ENCODE measurements around the gene EXOC3L4. TPM values are rescaled to one million over a fixed set of nuclear protein-coding genes. Genes with fewer than 3 reads are reported as not detected.
A peak's percentile ranks its signal among the peaks of the same experiment; 100 is the strongest.
"Not testable (repeated sequence)": the region's sequence is repeated elsewhere in the genome, so short reads cannot be mapped to it uniquely, and the experiment has no call there.

EXOC3L4 gene
- total RNA-seq: 3.3 TPM

GRCh38 chr14:103094406-103095209 lies at the start of gene EXOC3L4:
Gene EXOC3L4 (plus strand): TSS chr14:103094725. CDS start chr14:103100220, 5,495 bp downstream.
- DNase-seq (ENCODE audit: low spot score): no peak
- intact Hi-C loops (cut with DNase I): no loop called here
- peak; percentile 3 for ATAC-seq

- intact Hi-C loops (cut with DNase I): no loop called here
These were observed 49.1 kb upstream of the EXOC3L4 start for GRCh38 chr14:103045371-103045869.

GRCh38 chr14:103047453-103047852 lies 47.1 kb upstream of the EXOC3L4 start:
- intact Hi-C loops (cut with DNase I); DNase-seq (ENCODE audit: low spot score); ATAC-seq: not testable (repeated sequence)

More at GRCh38 chr14:103045371-103045869, 49.1 kb upstream of the EXOC3L4 start:
- ATAC-seq (no peak), DNase-seq (ENCODE audit: low spot score) (no peak)

GRCh38 chr14:103050935-103051334 lies 43.6 kb upstream of the EXOC3L4 start:
- intact Hi-C loops (cut with DNase I): no loop called here
- no peak for DNase-seq (ENCODE audit: low spot score)
- no peak for ATAC-seq

- intact Hi-C loops (cut with DNase I): no loop called here
- ATAC-seq: no peak
These were observed 42.1 kb upstream of the EXOC3L4 start for GRCh38 chr14:103052407-103052806.

DNA sequence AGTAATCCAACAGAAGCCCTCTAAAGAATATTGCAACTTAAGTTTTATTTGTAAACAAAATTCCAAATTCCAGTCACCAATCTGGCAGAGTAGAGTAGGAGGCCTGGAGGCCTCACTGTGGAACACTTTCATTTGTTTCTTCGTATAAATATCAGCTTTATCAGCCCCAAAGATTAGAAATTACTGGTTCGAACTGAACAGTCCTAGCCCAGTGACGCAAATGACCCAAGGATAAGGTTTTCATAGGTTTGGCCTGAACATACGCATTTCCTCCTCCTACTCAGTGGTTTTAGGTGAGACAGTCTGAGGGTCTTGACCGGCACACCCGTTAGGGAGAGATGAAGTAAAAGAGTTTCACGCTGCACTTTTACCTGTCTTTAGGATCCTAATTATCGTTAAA lies 38.8 kb upstream of the EXOC3L4 start:
- DNase-seq (ENCODE audit: low spot score) (no peak), ATAC-seq (no peak)
- intact Hi-C loops (cut with DNase I): no loop called here

More at GRCh38 chr14:103052407-103052806, 42.1 kb upstream of the EXOC3L4 start:
- DNase-seq (ENCODE audit: low spot score): peak; percentile 31

DNA sequence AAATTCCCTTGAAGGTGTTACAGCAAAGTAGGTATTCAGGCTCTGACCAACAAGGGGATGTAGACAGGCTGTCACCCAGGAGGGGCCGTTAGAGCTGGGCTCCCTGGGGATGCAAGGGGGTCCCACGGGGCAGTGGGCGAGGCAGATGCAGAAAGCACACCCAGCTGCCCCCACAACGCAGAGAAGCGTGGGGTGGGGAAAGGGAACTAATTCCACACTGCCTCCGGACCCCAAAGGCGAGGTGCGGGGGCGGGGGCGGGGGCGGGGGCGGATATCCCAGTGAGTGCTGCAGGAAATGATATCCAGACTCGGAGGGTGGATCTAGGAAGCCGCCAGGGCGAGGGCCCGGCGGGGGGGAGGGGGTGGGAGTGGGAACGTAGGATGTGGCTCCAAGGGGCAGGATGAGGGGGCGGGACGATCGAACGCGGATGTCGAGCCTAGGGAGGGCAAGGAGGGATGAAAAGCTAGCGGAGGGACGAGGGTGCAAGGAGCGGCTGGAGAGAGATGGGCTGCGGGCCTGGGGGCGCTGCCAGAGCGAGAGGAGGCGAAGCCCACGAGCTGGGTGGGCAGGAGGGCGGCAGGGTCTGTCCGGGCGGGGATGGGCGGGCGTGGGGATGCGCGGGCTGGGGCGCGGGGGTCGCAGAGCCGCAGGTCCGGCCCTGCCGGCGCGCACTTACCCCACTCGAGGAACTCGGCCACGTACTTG lies 38.0 kb upstream of the EXOC3L4 start:
- intact Hi-C loops (cut with DNase I): no loop called here
- ATAC-seq: peak; percentile 54
- peak; percentile 83 for DNase-seq (ENCODE audit: low spot score)

- DNase-seq (ENCODE audit: low spot score): peak; percentile 69
- ATAC-seq: no peak
- intact Hi-C loops (cut with DNase I): no loop called here
These were observed 37.5 kb upstream of the EXOC3L4 start for GRCh38 chr14:103057028-103057371.

GRCh38 chr14:103057372-103058163 lies 37.0 kb upstream of the EXOC3L4 start, which contains the start of gene CDC42BPB:
Gene CDC42BPB (minus strand): TSS chr14:103057549. CDS start chr14:103057173, 376 bp downstream.
- intact Hi-C loops (cut with DNase I): no loop called here
- ATAC-seq: peak; percentile 95

DNA sequence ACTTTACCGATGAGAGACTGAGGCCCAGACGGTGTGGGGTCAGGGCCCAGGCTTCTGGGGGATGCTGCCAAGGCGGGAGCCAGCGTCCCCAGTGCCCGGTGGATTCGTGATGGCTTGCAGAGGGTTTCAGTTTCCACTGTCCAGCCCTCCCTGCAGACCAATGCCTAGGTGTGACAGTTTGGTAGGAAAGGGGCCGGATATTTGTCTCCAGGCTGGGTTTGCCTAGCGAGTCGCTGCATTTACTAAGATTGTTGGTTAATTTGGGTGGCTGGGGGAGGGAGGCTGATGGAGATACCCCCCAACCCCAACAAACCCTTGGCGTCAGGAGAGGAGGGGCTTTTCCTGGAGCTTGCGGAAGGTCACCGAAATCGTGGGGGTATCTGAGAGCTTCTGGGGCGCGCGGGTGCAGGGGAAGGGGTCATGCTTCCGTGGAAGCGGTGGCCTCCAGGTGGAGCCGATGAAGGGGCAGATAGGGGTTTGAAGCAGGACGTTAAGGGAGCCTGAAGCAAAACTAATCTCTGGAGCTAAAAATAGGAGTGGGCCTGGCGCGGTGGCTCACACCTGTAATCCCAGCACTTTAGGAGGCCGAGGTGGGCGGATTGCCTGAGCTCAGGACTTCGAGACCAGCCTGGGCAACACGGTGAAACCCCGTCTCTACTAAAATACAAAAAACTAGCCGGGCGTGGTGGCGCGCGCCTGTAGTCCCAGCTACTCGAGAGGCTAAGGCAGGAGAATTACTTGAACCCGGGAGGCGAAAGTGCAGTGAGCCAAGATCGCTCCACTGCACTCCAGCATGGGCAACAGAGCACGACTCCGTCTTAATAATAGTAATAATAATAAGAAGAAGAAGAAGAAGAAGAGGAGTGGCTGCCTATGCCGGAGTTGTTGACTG lies 36.1 kb upstream of the EXOC3L4 start:
- DNase-seq (ENCODE audit: low spot score): peak; percentile 61
- intact Hi-C loops (cut with DNase I): no loop called here
- ATAC-seq: peak; percentile 25

More at GRCh38 chr14:103057372-103058163, 37.0 kb upstream of the EXOC3L4 start, which contains the start of gene CDC42BPB:
- DNase-seq (ENCODE audit: low spot score): peak; percentile 89

- peak; percentile 35 for DNase-seq (ENCODE audit: low spot score)
- intact Hi-C loops (cut with DNase I): no loop called here
- ATAC-seq: no peak
These were observed 35.0 kb upstream of the EXOC3L4 start for GRCh38 chr14:103059556-103059955.

DNA sequence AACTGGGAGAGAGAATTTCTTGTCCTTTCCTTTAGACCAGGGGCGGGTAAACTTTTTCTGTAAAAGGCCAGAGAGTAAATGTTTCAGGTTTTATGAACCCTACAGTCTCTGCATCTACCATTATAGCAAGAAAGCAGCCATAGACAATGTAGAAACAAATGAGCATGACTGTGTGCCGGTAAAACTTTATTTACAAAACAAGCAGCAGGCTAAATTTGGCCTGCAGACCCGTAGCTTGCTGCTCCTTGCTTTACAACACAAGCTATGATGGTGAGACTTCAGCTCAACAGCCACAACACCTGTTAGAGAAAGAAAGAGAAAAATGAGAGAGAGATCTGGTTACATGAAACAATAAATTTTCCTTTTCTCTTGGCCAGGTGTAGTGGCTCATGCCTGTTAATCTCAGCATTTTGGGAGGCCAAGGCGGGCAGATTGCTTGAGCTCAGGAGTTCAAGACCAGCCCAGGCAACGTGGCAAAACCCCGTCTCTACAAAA lies 33.0 kb upstream of the EXOC3L4 start:
- ATAC-seq (no peak), DNase-seq (ENCODE audit: low spot score) (peak; percentile 30)
- intact Hi-C loops (cut with DNase I): no loop called here

DNA sequence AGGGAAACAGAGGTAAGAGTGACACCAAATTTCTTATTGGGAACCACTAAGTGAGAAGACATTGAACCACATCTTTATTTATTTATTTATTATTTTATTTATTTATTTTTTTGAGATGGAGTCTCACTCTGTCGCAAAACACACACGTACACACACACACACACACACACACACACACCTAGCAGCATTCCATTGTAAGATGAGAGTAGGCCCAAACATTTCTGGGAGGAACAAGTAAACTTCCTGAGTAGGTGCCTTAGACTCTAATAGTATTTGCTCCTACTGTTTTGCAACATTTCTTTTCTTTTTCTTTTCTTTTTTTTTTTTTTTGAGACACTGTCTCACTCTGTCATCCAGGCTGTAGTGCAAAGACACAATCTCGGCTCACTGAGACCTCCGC lies 30.1 kb upstream of the EXOC3L4 start:
- intact Hi-C loops (cut with DNase I): no loop called here
- DNase-seq (ENCODE audit: low spot score) (no peak), ATAC-seq (no peak)

DNA sequence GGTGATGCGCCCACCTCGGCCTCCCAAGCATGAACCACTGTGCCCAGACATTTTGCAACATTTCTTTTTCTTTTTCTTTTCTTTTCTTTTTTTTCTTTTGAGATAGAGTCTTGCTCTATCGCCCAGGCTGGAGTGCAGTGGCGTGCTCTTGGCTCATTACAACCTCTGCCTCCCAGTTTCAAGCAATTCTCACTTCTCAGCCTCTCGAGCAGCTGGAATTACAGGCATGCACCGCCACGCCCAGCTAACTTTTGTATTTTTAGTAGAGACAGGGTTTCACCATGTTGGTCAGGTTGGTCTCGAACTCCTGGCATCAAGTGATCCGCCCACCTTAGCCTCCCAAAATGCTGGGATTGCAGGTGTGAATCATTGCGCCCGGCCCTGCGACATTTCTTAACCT lies 29.5 kb upstream of the EXOC3L4 start:
- DNase-seq (ENCODE audit: low spot score): no peak
- intact Hi-C loops (cut with DNase I): no loop called here
- ATAC-seq: no peak

DNA sequence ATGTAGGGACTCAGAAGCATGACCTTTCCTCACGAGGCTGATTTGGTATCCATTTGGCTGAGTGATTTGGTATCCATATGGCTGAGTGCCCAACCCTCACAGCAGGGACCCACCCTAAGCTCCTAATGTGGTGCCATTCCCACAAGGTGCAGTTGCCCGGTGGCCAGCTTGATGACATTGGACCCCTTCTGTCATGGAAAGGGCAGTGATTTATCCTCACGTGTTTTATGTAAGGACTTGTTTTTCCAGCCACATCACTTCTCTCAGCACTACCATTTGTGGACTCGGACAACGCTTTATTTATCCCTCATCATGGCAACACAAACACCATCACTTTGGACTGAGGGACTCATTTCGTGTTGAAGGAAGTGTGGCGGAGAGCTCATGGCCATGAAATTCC lies 28.7 kb upstream of the EXOC3L4 start:
- no peak for DNase-seq (ENCODE audit: low spot score)
- intact Hi-C loops (cut with DNase I): no loop called here
- no peak for ATAC-seq

- DNase-seq (ENCODE audit: low spot score) (no peak), ATAC-seq (no peak)
- intact Hi-C loops (cut with DNase I): no loop called here
These were observed 28.1 kb upstream of the EXOC3L4 start for GRCh38 chr14:103066399-103066798.

DNA sequence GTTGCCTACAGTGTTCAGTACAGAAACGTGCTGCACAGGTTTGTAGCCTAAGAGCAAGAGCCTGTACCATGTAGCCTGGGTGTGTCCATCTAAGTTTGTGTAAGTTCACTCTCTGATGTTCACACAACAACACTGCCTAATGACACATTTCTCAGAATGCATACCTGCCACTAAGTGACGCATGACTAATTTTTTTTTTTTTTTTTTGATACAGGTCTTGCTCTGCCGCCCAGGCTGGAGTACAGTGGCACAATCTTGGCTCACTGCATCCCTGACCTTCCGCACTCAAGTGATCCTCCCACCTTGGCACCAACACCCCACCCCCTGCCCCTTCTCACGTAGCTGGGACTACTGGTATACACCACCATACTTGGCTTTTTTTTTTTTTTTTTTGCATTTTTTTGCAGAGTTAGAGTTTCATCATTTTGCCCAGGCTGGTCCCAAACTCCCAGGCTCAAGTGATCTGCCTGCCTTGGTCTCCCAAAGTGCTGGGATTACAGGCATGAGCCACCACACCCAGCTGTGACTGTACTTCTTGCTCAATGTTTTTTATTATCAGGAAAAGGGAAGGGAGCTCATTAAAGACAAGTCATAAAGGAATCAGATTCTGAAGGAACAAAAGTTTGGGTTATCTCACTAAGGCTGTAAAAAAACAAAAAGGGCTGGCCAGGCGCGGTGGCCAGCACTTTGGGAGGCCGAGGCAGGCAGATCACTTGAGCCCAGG lies 27.1 kb upstream of the EXOC3L4 start:
- intact Hi-C loops (cut with DNase I): no loop called here
- ATAC-seq (peak; percentile 78), DNase-seq (ENCODE audit: low spot score) (no peak)
